Tibial artery (tissue), 4 donors: ENCODE measurements around the gene FOXO4.

Source experiments
- DNase-seq, 2 donors: peaks; one replicate each; pipeline ENCODE4 v3.0.0-alpha.2; 2019
- H3K27ac ChIP-seq, 2 donors: fragments of 200-600 bp; sonication (generic) in 1 of 2; 1 replicate in 1 of 2; 2 replicates in 1 of 2; pipeline ENCODE4 v1.5.1; 2018 to 2019; ENCODE audit warnings: mild to moderate bottlenecking in 1 of 2
- H3K27me3 ChIP-seq, 2 donors: fragments of 200-600 bp; sonication (generic) in 1 of 2; one replicate each; pipeline versions ENCODE4 v1.5.1 to v1.6.0; 2016 to 2019
- H3K36me3 ChIP-seq, 3 donors: fragments of 200-600 bp; sonication (generic) in 2 of 3; one replicate each; pipeline ENCODE4 v1.5.1; 2016 to 2019; ENCODE audit warnings: mild to moderate bottlenecking in 2 of 3
- H3K4me1 ChIP-seq, 4 donors: fragments of 200-600 bp; sonication (generic) in 2 of 4; 1 replicate in 3 of 4; 2 replicates in 1 of 4; pipeline ENCODE4 v1.5.1; 2016 to 2019
- H3K4me3 ChIP-seq, 2 donors: fragments of 200-600 bp; sonication (generic) in 1 of 2; 1 replicate in 1 of 2; 2 replicates in 1 of 2; pipeline ENCODE4 v1.5.1; 2018 to 2019; ENCODE audit warnings: mild to moderate bottlenecking in 2 of 2
- H3K9me3 ChIP-seq, 3 donors: fragments of 200-600 bp; sonication (generic) in 1 of 3; one replicate each; pipeline ENCODE4 v1.5.1; 2016 to 2019
- CTCF ChIP-seq, 2 experiments: fragments of 200-600 bp in 1 of 2; fragments of 450-650 bp in 1 of 2; IDR thresholded peaks; one replicate each; pipeline ENCODE4 v1.5.1; 2017 to 2019; ENCODE audit warnings: antibody characterized with exemption in 2 of 2, mild to moderate bottlenecking in 1 of 2, moderate library complexity in 1 of 2
- intact Hi-C: fragments of 100-400 bp; cut with DNase I; formaldehyde crosslinking; loops from one replicate; pipeline ENCODE4 v1.15.0; 2023; ENCODE audit warnings: low total_unique reads

Gene FOXO4

GRCh38 chrX:71081330-71082123 is 14.1 kb upstream of the FOXO4 start:
- H3K4me1 ChIP-seq: no peaks in the 10 kb centered on the region

GRCh38 chrX:71082124-71082647 is 13.5 kb upstream of the FOXO4 start:
- Histone ChIP-seq H3K36me3 (no peaks in the 10 kb centered on the region), H3K4me3 (no peak overlapping the region), H3K9me3 (no peaks in the 10 kb centered on the region), H3K27me3 (no peaks in the 10 kb centered on the region), H3K4me1 (no peaks in the 10 kb centered on the region), H3K27ac (no peak overlapping the region)
- no peak for DNase-seq
- intact Hi-C loops: no loop called here
- TF ChIP-seq CTCF (IDR thresholded peaks at IDR 0.05): no peak

More at GRCh38 chrX:71081330-71082123, 14.1 kb upstream of the FOXO4 start:
- intact Hi-C loops: no loop called here
- TF ChIP-seq CTCF (IDR thresholded peaks at IDR 0.05): no peak
- H3K27ac ChIP-seq: no peak overlapping the region
- no peak for DNase-seq
- no peaks in the 10 kb centered on the region for H3K36me3 ChIP-seq
- H3K9me3 ChIP-seq: no peaks in the 10 kb centered on the region
- H3K27me3 ChIP-seq: no peaks in the 10 kb centered on the region
- H3K4me3 ChIP-seq: no peak overlapping the region

GRCh38 chrX:71082822-71083221 is 12.8 kb upstream of the FOXO4 start:
- Histone ChIP-seq H3K27ac (no peak overlapping the region), H3K4me1 (no peaks in the 10 kb centered on the region), H3K9me3 (no peaks in the 10 kb centered on the region), H3K36me3 (no peaks in the 10 kb centered on the region), H3K4me3 (no peak overlapping the region), H3K27me3 (no peaks in the 10 kb centered on the region)
- TF ChIP-seq CTCF (IDR thresholded peaks at IDR 0.05): no peak
- intact Hi-C loops: no loop called here
- DNase-seq: no peak

GRCh38 chrX:71085900-71086299 is 9.8 kb upstream of the FOXO4 start:
- Histone ChIP-seq H3K4me3 (no peak overlapping the region), H3K4me1 (no peaks in the 10 kb centered on the region), H3K36me3 (no peaks in the 10 kb centered on the region), H3K27ac (no peak overlapping the region), H3K27me3 (no peaks in the 10 kb centered on the region), H3K9me3 (no peaks in the 10 kb centered on the region)
- intact Hi-C loops: no loop called here
- DNase-seq: no peak
- no peak for TF ChIP-seq CTCF (IDR thresholded peaks at IDR 0.05)

GRCh38 chrX:71091263-71091662 is 4.4 kb upstream of the FOXO4 start:
- no peaks in the 10 kb centered on the region for H3K27me3 ChIP-seq
- intact Hi-C loops: loop anchor here (10.0 kb wide), 1 partner anchor 84 kb away; no protein-coding TSS in a partner anchor
- no peaks in the 10 kb centered on the region for H3K9me3 ChIP-seq
- no peak overlapping the region for H3K4me3 ChIP-seq
- no peak for DNase-seq
- no peaks in the 10 kb centered on the region for H3K36me3 ChIP-seq
- H3K4me1 ChIP-seq: no peaks in the 10 kb centered on the region
- H3K27ac ChIP-seq: no peak overlapping the region
- no peak for TF ChIP-seq CTCF (IDR thresholded peaks at IDR 0.05)
